HepG2 (cell line): ENCODE measurements around the gene GTF2A2. TPM values are rescaled to one million over a fixed set of nuclear protein-coding genes. Genes with fewer than 3 reads are reported as not detected.

Experiments used
- CREM ChIP-seq, 2 experiments: sonication (generic) in 1 of 2; formaldehyde crosslinking in 1 of 2; IDR thresholded peaks; 2 replicates each; pipeline versions ENCODE4 v1.4.0 to v1.6.1; 2016 to 2020; ENCODE audit warnings: antibody characterized with exemption in 1 of 2, mild to moderate bottlenecking in 1 of 2, missing genetic modification reagents in 1 of 2
- ETV5 ChIP-seq: IDR thresholded peaks from 2 replicates; pipeline ENCODE4 v1.6.1; 2018; ENCODE audit warnings: missing biosample characterization, missing genetic modification reagents, inconsistent platforms, borderline replicate concordance
- GMEB2 ChIP-seq: IDR thresholded peaks from 2 replicates; pipeline ENCODE4 v1.6.1; 2016; ENCODE audit warnings: missing biosample characterization, missing genetic modification reagents, low read depth
- GPN1 ChIP-seq: sonication (generic); formaldehyde crosslinking; IDR thresholded peaks from 2 replicates; pipeline ENCODE4 v1.5.1; 2020; ENCODE audit warnings: missing genetic modification reagents, borderline replicate concordance
- HES4 ChIP-seq: sonication (generic); formaldehyde crosslinking; IDR thresholded peaks from 2 replicates; pipeline ENCODE4 v1.9.0; 2021; ENCODE audit warnings: mild to moderate bottlenecking, missing genetic modification reagents, borderline replicate concordance
- ISL2 ChIP-seq: sonication (generic); formaldehyde crosslinking; IDR thresholded peaks from 2 replicates; pipeline ENCODE4 v1.5.0; 2020; ENCODE audit warnings: missing genetic modification reagents
- JDP2 ChIP-seq: sonication (generic); formaldehyde crosslinking; IDR thresholded peaks from 2 replicates; pipeline ENCODE4 v1.8.1; 2022; ENCODE audit warnings: missing genetic modification reagents, borderline replicate concordance
- MAFK ChIP-seq, 2 experiments: IDR thresholded peaks in 1 of 2; conservative IDR thresholded peaks in 1 of 2; 2 replicates each; pipeline ENCODE4 v1.6.1; 2011; ENCODE audit warnings: improper control_type of control experiment in 2 of 2, low read length in 2 of 2
- NBN ChIP-seq: fragments of 450-650 bp; conservative IDR thresholded peaks from 2 replicates; pipeline ENCODE4 v1.6.1; 2017
- NFIC ChIP-seq: IDR thresholded peaks from 2 replicates; pipeline ENCODE4 v1.6.1; 2012; ENCODE audit warnings: mild to moderate bottlenecking, low read length, inconsistent platforms
- NFKBIZ ChIP-seq: IDR thresholded peaks from 2 replicates; pipeline ENCODE4 v1.6.1; 2018; ENCODE audit warnings: missing genetic modification reagents, missing compliant biosample characterization
- NFYB ChIP-seq: sonication (generic); formaldehyde crosslinking; IDR thresholded peaks from 2 replicates; pipeline ENCODE4 v1.4.0; 2020; ENCODE audit warnings: missing genetic modification reagents
- SAP130 ChIP-seq: IDR thresholded peaks from 2 replicates; pipeline ENCODE4 v1.6.1; 2016; ENCODE audit warnings: low read depth
- SKI ChIP-seq: fragments of 450-650 bp; IDR thresholded peaks from one replicate; pipeline ENCODE4 v1.6.1; 2018; ENCODE audit warnings: mild to moderate bottlenecking; ENCODE audit not compliant: partially characterized antibody
- SOX5 ChIP-seq: IDR thresholded peaks from 2 replicates; pipeline ENCODE4 v1.6.1; 2016; ENCODE audit warnings: borderline replicate concordance
- TFE3 ChIP-seq: IDR thresholded peaks from 2 replicates; pipeline ENCODE4 v1.6.1; 2016
- ZNF607 ChIP-seq: sonication (generic); formaldehyde crosslinking; IDR thresholded peaks from 2 replicates; pipeline ENCODE4 v1.5.1; 2020; ENCODE audit warnings: missing genetic modification reagents, mild to moderate bottlenecking, borderline replicate concordance
- ZNF678 ChIP-seq: sonication (generic); formaldehyde crosslinking; IDR thresholded peaks from 2 replicates; pipeline ENCODE4 v1.4.0; 2020; ENCODE audit warnings: mild to moderate bottlenecking, missing genetic modification reagents
- ZNF772 ChIP-seq: sonication (generic); formaldehyde crosslinking; IDR thresholded peaks from 2 replicates; pipeline ENCODE4 v1.5.0; 2020; ENCODE audit warnings: mild to moderate bottlenecking, missing genetic modification reagents
- ZNF780A ChIP-seq: sonication (generic); formaldehyde crosslinking; IDR thresholded peaks from 2 replicates; pipeline ENCODE4 v1.8.0; 2022; ENCODE audit warnings: mild to moderate bottlenecking, missing genetic modification reagents, moderate library complexity
- polyA plus RNA-seq, 8 experiments: library from polyadenylated mRNA; depleted of rRNA in 3 of 8; stranded (reverse) in 7 of 8; unstranded in 1 of 8; fragments of >200 nt; fragmentation: Illumina TruSeq in 4 of 8; extraction: Trizol in 4 of 8; gene quantifications; 2 replicates each; pipeline versions ENCODE4 v1.2.1 to v1.2.3, GENCODE V29; 2011 to 2016; ENCODE audit warnings: low read depth in 4 of 8, missing spikeins in 1 of 8, mixed read lengths in 1 of 8; ENCODE audit not compliant: insufficient read depth in 1 of 8
- total RNA-seq, 5 experiments: library from RNA; depleted of rRNA; stranded (reverse); fragments of >200 nt; fragmentation: Illumina TruSeq; extraction: Trizol; gene quantifications; 2 replicates each; pipeline ENCODE4 v1.2.3, GENCODE V29; 2016; ENCODE audit warnings: low read depth in 1 of 5
- TF ChIP-seq, protein P1 (sequence below): sonication (generic); formaldehyde crosslinking; IDR thresholded peaks from 2 replicates; pipeline ENCODE4 v1.4.0; 2020; ENCODE audit warnings: missing genetic modification reagents, mild to moderate bottlenecking, borderline replicate concordance
- TF ChIP-seq, protein P2 (sequence below): IDR thresholded peaks from 2 replicates; pipeline ENCODE4 v1.6.1; 2012; ENCODE audit warnings: low read depth, low read length, improper control_type of control experiment
- TF ChIP-seq, protein P3 (sequence below): sonication (generic); formaldehyde crosslinking; IDR thresholded peaks from 2 replicates; pipeline ENCODE4 v1.5.1; 2020; ENCODE audit warnings: mild to moderate bottlenecking, missing genetic modification reagents, borderline replicate concordance

GTF2A2 gene
- total and polyA plus RNA-seq, 2 of the 13 experiments (the other 11 are each of a cell fraction or from before 2014, with no cell fraction given) = 24.4 to 106 TPM

DNA sequence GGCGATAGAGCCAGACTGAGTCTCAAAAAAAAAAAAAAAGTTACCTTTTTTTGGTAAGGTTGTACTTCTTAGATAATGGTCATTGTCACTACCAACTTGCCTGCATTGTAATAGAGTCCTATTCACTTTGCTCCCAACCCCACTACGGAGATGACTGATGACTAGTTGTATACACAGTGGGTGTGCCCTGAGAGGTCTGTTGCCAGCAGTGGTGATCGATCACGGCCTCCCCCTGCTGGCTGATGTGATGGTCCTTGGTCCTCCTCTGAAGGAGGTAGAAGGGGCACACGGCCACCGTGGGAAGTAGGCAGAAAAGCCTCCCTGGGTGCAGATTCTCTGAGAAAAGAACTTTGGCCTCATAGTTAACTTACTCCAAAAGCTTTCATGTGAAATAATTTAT lies 35.0 kb downstream of the GTF2A2 start (continued):
- TF ChIP-seq TFE3 (no peak), NFKBIZ (CRISPR knock-in tag) (no peak), GMEB2 (CRISPR knock-in tag) (no peak), ZNF772 (CRISPR knock-in tag) (no peak), ZNF780A (no peak), JDP2 (CRISPR knock-in tag) (no peak), GPN1 (CRISPR knock-in tag) (no peak), SKI (no peak), ISL2 (CRISPR knock-in tag) (no peak), ETV5 (CRISPR knock-in tag) (peak; percentile 25; the same call in 1 of the 2 replicates), HES4 (no peak), ZNF678 (CRISPR knock-in tag) (no peak), MAFK (conservative IDR thresholded peaks at IDR 0.05 in 1 of 2, IDR thresholded peaks at IDR 0.05 in 1 of 2; ENCODE audit: low read length in 2 of 2) (no peak), CREM (IDR thresholded peaks at IDR 0.05) (no peak), CREM (CRISPR knock-in tag; IDR thresholded peaks at IDR 0.05) (no peak), SAP130 (peak; percentile 37; the same call in 1 of the 2 replicates), ZNF607 (CRISPR knock-in tag) (no peak), NBN (no peak), NFYB (CRISPR knock-in tag) (no peak), SOX5 (CRISPR knock-in tag) (peak; percentile 23; the same call in 1 of the 2 replicates), NFIC (no peak)
- TF ChIP-seq, protein P1, sequence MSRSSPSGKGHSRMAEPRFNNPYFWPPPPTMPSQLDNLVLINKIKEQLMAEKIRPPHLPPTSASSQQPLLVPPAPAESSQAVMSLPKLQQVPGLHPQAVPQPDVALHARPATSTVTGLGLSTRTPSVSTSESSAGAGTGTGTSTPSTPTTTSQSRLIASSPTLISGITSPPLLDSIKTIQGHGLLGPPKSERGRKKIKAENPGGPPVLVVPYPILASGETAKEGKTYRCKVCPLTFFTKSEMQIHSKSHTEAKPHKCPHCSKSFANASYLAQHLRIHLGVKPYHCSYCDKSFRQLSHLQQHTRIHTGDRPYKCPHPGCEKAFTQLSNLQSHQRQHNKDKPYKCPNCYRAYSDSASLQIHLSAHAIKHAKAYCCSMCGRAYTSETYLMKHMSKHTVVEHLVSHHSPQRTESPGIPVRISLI (CRISPR knock-in tag) = no peak
- TF ChIP-seq, protein P2, sequence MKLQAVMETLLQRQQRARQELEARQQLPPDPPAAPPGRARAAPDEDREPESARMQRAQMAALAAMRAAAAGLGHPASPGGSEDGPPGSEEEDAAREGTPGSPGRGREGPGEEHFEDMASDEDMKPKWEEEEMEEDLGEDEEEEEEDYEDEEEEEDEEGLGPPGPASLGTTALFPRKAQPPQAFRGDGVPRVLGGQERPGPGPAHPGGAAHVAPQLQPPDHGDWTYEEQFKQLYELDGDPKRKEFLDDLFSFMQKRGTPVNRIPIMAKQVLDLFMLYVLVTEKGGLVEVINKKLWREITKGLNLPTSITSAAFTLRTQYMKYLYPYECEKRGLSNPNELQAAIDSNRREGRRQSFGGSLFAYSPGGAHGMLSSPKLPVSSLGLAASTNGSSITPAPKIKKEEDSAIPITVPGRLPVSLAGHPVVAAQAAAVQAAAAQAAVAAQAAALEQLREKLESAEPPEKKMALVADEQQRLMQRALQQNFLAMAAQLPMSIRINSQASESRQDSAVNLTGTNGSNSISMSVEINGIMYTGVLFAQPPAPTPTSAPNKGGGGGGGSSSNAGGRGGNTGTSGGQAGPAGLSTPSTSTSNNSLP = no peak
- TF ChIP-seq, protein P3, sequence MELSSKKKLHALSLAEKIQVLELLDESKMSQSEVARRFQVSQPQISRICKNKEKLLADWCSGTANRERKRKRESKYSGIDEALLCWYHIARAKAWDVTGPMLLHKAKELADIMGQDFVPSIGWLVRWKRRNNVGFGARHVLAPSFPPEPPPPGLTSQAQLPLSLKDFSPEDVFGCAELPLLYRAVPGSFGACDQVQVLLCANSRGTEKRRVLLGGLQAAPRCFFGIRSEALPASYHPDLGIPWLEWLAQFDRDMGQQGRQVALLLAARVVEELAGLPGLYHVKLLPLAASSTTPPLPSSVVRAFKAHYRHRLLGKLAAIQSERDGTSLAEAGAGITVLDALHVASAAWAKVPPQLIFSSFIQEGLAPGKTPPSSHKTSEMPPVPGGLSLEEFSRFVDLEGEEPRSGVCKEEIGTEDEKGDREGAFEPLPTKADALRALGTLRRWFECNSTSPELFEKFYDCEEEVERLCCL (CRISPR knock-in tag) = no peak
